ENCODE measurements around the gene POLN.
A peak's percentile ranks its signal among the peaks of the same experiment; 100 is the strongest.

The POLN gene

DNA sequence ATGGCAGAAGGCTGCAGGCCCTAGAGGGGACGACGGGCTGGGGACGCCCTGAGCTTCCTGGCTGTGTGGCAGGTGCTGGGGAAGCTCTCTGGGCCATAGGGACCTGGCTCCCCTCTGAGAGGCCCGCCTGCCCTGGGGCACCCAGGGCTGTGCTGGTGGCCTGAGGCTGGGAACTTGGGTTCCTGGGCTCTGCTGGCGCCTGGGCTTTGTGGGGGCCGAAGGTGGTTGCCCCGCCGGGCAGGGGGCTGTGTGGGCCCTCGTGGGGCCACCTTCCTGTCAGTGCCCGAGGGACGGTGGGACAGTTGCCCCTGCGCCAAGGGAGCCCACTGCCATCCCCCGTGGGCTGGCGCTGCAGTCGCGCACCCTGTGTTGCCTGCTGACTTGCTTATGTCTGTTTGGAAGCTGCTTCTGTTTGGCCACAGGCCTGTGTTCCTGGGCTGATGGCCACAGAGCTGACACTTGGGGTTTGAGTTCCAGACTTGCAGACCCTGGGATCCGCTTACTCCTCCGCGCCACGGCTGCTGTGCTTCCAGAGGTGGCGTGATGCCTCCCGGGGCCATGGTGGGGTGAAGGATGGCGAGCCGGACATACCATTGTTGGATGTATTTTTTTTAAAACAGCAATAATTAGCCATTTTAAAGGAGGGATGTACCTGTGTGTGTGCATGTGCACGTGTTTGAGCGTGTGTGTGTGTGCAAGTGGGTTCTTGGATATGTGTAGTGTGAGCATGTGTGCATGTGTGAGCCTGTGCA, 174.3 kb downstream of the POLN start:
- Histone ChIP-seq H3K9me3 (ENCODE audit: low read length) (no peaks in the 10 kb centered on the region), H3K36me3 (ENCODE audit: insufficient read depth, low read length) (peaks cover 22% of the 10 kb centered on the region), H2AFZ (ENCODE audit: low read depth, low read length) (no peak overlapping the region), H3K4me1 (ENCODE audit: insufficient read depth, low read length) (peaks cover 29% of the 10 kb centered on the region), H3K27me3 (ENCODE audit: insufficient read depth, low read length) (no peaks in the 10 kb centered on the region), H3K4me3 (ENCODE audit: low read length) (no peak overlapping the region)

- Histone ChIP-seq H3K9me3 (ENCODE audit: low read length) (no peaks in the 10 kb centered on the region), H3K4me3 (ENCODE audit: low read length) (no peak overlapping the region), H3K4me1 (ENCODE audit: insufficient read depth, low read length) (peaks cover 24% of the 10 kb centered on the region), H3K27me3 (ENCODE audit: insufficient read depth, low read length) (no peaks in the 10 kb centered on the region), H2AFZ (ENCODE audit: low read depth, low read length) (no peak overlapping the region), H3K36me3 (ENCODE audit: insufficient read depth, low read length) (peaks cover 30% of the 10 kb centered on the region)
These were observed 175.1 kb downstream of the POLN start for GRCh38 chr4:2066571-2067445.

DNA sequence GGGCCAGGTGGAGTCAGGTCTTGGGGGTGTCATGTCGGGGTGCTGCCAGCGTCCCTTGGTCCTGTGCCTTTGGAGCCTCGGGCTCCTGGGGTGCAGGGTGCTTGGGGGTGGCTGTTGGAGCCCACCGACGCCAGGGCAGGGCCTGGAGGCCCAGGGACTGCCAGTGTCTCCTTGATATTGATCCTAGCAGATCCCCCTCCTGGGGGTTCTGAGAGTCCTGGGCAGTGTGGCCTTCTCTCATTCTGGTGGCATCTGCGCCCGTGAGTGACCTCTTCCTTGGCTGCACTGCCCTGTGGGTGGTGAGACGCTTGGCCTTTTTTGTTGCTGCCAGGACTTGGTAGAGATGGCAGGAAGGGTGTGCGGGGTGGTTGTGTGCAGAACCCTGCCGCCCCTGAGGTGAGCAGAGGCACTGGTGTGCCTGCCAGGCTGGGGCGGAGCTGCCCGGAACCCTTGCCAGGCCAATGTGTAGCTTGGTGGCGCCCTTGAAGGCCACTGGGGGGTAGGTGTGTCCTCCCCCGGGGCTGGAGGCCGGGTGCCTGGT, 175.8 kb downstream of the POLN start:
- Histone ChIP-seq H2AFZ (ENCODE audit: low read depth, low read length) (no peak overlapping the region), H3K9me3 (ENCODE audit: low read length) (no peaks in the 10 kb centered on the region), H3K4me1 (ENCODE audit: insufficient read depth, low read length) (peaks cover 24% of the 10 kb centered on the region), H3K27me3 (ENCODE audit: insufficient read depth, low read length) (no peaks in the 10 kb centered on the region), H3K36me3 (ENCODE audit: insufficient read depth, low read length) (peaks cover 37% of the 10 kb centered on the region), H3K4me3 (ENCODE audit: low read length) (no peak overlapping the region)

DNA sequence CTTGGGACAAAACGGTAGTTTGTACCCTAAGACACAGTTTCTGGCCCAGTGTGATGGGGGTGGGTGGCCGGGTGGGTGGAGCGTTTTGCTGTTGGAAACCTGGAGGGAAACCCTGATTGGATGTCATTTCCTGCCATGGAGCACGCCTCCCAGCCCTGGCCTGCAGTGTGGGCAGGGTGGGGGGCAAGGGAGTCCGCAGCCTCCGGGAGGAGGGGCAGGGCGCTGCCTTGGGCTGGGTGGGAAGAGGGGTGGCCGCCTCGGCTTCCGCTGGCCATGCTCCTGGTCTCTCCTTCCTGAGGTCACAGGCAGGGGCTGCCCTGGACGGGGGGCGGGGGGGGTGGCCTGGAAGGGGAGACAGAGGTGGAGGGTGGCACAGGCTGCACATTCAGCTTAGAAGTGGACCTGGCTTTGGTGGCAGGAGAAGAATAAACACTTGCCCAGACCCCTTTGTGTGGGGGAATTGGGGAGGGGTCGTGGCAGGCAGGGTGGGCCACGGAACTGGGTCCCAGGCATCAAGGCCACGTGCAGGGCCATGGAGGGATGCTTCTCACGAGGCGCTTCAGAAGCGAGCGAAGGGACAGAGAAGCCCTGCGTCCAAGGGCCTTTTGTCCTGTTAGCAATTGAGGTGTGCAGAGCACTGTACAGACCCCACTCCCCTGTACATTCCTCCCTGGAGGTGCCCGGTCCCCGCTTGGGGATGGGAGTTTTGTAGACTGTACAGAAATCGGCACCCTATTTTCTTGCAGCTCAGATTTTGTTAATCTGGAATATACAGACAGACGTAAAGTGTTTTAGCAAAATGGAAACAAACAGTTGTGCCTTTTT, 176.6 kb downstream of the POLN start:
- no peak overlapping the region for H2AFZ ChIP-seq (ENCODE audit: low read depth, low read length)
- H3K36me3 ChIP-seq (ENCODE audit: insufficient read depth, low read length) = peaks cover 37% of the 10 kb centered on the region

DNA sequence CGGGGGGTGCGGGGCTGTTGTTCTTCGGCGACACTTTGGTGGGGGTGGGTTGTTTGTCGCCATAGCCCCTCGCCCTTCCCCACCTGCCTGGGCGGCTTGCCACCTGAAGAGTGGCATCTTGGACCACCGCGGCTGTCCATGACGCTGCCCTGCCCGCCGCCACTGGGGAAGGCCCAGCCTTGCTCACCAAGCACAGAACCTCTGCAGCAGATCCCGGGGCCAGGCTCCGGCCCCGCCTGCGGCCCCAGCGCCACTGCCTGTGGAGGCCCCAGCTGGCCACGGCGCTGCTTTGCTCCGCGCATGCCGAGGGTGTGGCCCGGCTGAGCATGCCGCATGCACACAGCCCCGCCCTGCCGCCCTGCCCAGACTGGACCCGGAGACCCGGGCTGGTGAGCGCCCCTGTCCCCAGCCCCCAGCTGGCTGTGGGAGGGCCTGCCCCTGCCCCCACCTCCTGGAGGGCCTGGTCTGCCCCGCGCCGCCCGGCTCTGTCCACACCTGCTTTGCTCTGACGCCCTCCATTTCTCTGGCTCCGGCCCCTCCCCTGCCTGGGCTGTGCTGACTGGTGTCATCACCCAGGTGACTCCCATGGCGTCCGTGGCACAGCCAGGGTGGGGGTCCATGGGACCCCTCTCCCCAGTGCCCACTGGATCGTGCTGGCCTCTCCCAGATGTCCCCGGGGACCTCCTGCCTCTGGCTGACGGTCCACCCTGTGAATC, 177.5 kb downstream of the POLN start:
- Histone ChIP-seq H3K4me3 (ENCODE audit: low read length) (no peak overlapping the region), H3K4me1 (ENCODE audit: insufficient read depth, low read length) (peaks cover 22% of the 10 kb centered on the region), H3K27me3 (ENCODE audit: insufficient read depth, low read length) (no peaks in the 10 kb centered on the region), H3K36me3 (ENCODE audit: insufficient read depth, low read length) (peaks cover 37% of the 10 kb centered on the region), H2AFZ (ENCODE audit: low read depth, low read length) (no peak overlapping the region), H3K9me3 (ENCODE audit: low read length) (no peaks in the 10 kb centered on the region)

More for the DNA sequence above, 176.6 kb downstream of the POLN start:
- Histone ChIP-seq H3K27me3 (ENCODE audit: insufficient read depth, low read length) (no peaks in the 10 kb centered on the region), H3K4me3 (ENCODE audit: low read length) (no peak overlapping the region), H3K4me1 (ENCODE audit: insufficient read depth, low read length) (peaks cover 24% of the 10 kb centered on the region), H3K9me3 (ENCODE audit: low read length) (no peaks in the 10 kb centered on the region)

- Histone ChIP-seq H3K36me3 (ENCODE audit: insufficient read depth, low read length) (peaks cover 37% of the 10 kb centered on the region), H3K4me1 (ENCODE audit: insufficient read depth, low read length) (peaks cover 22% of the 10 kb centered on the region), H2AFZ (ENCODE audit: low read depth, low read length) (no peak overlapping the region), H3K9me3 (ENCODE audit: low read length) (no peaks in the 10 kb centered on the region), H3K4me3 (ENCODE audit: low read length) (no peak overlapping the region), H3K27me3 (ENCODE audit: insufficient read depth, low read length) (no peaks in the 10 kb centered on the region)
These were observed 178.2 kb downstream of the POLN start for GRCh38 chr4:2063557-2064275.

DNA sequence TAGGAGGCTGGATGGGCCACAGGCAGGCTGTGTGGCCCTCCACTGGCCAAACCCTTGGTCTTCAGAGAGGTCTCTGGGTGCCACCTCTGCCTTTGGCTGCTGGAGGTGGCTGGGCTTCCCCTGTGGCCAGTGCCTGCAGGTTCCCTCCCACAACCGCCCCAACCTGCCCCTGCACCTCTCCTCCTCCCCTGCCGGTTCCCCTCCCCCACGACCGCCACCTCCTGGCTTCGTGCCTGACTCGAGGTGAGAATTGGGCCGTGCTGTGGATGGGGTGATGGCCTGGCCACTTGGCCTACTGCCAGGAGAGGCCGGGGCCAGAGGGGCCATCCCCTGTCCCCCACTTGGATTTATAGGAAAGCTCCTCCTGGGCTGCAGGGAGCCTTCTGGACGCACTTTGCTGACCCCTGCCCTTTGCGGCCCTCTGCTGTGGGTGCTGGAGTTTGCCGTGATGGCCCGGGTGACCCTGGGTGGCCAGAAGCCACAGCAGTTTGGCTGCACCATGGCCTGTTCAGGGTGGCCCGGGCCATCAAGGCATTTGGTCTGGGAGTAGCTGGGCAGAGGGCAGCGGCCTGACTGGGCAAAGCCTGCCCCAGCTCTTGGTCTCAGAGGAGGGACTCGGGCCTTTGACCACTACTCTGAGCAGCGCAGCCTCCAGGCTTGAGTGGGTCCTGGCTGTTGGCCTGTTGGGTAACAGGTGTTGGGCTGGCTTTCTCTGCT, 179.0 kb downstream of the POLN start:
- Histone ChIP-seq H3K27me3 (ENCODE audit: insufficient read depth, low read length) (no peaks in the 10 kb centered on the region), H3K9me3 (ENCODE audit: low read length) (no peaks in the 10 kb centered on the region), H3K36me3 (ENCODE audit: insufficient read depth, low read length) (peaks cover 37% of the 10 kb centered on the region), H2AFZ (ENCODE audit: low read depth, low read length) (no peak overlapping the region), H3K4me1 (ENCODE audit: insufficient read depth, low read length) (peaks cover 18% of the 10 kb centered on the region), H3K4me3 (ENCODE audit: low read length) (no peak overlapping the region)

DNA sequence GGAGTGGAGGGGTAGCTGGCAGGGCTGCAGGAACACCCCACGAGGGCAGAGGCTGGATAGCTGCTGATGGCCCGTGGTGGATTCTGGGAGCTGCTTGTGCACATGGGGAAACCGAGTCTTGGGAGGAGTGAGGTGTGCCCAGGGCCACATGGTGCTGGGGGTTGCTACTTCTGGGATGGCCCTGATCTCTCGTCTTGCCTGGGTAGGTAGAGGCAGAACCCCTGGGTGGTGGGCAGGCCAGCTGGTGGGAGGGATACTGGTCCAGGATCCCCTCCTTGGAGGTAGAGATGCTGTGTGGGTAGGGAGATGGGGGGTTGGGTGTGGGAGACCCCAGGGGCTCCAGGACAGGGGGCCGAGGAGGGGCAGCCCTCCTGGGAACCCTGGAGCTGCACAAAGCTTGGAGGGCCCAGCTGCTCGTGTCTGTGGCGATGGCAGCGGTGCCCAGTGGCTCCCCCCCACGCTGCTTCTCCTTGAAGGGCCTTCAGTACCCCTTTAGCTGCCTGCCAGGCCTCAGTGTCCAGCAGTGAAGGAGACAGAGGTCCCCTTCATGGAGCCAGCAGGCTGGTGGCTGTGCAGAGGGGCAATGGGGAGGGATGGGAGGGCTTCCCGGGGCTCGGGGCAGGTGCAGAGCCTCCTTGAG, 179.6 kb downstream of the POLN start:
- Histone ChIP-seq H3K36me3 (ENCODE audit: insufficient read depth, low read length) (peaks cover 37% of the 10 kb centered on the region), H3K4me1 (ENCODE audit: insufficient read depth, low read length) (peaks cover 24% of the 10 kb centered on the region), H3K4me3 (ENCODE audit: low read length) (no peak overlapping the region), H3K27me3 (ENCODE audit: insufficient read depth, low read length) (no peaks in the 10 kb centered on the region), H2AFZ (ENCODE audit: low read depth, low read length) (no peak overlapping the region), H3K9me3 (ENCODE audit: low read length) (no peaks in the 10 kb centered on the region)

DNA sequence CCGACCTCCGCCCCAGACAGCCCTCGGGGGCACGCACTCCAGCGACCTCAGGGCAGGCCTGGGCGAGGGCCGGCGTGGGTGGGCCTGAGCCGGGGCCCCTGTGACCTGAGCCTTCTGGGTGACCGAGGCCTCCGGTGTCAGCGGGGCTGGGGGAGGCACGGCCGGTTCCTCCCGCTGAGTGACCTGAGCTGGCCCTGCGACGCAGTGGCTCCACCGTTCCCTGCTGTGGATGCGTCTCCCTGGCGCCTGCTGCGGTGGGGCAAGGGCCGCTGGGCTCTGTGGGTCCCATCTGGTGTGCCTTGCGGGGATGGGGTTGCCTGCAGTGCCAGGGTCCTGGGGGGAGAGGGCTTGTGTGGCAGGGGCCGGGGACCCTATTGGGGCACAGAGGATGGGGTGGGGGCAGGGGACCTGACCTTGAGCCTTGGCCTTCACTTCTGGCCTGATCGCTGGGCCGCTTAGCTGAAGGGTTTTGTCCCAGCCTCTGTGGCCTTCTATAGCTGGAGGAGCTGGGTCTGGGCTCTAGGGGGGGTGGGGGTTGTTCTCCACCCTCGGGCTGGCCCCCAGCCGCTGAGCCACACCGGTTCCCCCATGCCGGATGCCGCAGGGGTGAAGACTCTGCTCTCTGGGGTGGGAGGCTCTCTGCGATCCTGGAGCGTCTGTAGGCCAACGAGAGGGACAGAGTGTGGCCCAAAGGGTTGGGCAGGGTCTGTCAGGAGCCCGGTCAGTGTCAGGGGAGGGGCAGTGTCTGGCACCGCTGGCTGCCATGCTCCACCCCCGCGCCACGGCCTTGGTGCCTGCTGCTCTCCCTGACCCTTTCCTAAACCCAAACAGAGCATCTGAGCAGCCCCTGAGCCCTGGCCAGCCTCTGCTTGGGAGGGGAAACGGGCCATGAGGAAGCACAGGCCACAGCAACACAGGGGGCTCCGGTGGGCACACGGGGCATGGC, 180.5 kb downstream of the POLN start:
- H3K4me3 ChIP-seq (ENCODE audit: low read length) = peak overlapping the region; percentile 28
- H3K4me1 ChIP-seq (ENCODE audit: insufficient read depth, low read length) = peaks cover 26% of the 10 kb centered on the region
- no peak overlapping the region for H2AFZ ChIP-seq (ENCODE audit: low read depth, low read length)
- H3K9me3 ChIP-seq (ENCODE audit: low read length) = no peaks in the 10 kb centered on the region
- H3K27me3 ChIP-seq (ENCODE audit: insufficient read depth, low read length) = no peaks in the 10 kb centered on the region
- peaks cover 37% of the 10 kb centered on the region for H3K36me3 ChIP-seq (ENCODE audit: insufficient read depth, low read length)

DNA sequence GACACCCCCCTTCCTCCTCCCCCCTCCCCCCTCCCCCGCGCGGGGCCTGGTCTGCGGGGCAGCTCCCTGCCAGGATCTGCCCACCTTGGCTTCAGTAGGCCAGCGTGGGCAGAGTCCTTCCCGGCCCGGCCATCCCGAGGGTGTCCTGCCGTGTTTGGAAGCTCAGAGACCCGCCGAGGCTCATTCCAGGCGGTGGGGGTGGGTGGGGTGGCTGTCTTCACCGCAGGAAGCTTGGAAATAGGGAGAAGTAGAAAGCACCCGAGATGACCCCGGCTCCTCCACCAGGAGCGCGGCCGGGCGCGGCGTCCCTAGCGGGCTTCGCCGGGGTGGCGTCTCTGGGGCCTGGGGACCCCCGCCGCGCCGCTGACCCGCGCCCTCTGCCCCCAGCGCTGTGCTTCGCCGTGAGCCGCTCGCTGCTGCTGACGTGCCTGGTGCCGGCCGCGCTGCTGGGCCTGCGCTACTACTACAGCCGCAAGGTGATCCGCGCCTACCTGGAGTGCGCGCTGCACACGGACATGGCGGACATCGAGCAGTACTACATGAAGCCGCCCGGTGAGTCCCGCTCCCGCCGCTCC, 181.2 kb downstream of the POLN start:
- Histone ChIP-seq H3K36me3 (ENCODE audit: insufficient read depth, low read length) (peaks cover 37% of the 10 kb centered on the region), H3K27me3 (ENCODE audit: insufficient read depth, low read length) (no peaks in the 10 kb centered on the region), H3K9me3 (ENCODE audit: low read length) (no peaks in the 10 kb centered on the region), H3K4me3 (ENCODE audit: low read length) (peak overlapping the region; percentile 73), H3K4me1 (ENCODE audit: insufficient read depth, low read length) (peaks cover 26% of the 10 kb centered on the region), H2AFZ (ENCODE audit: low read depth, low read length) (no peak overlapping the region)
